GM23338 (cell line): ENCODE measurements around the gene USP24.

Experiments used
- EZH2 ChIP-seq: fragments of 200-600 bp; sonication (generic); IDR thresholded peaks from one replicate; pipeline ENCODE4 v1.8.0; 2017; ENCODE audit warnings: antibody characterized with exemption, mild to moderate bottlenecking, low read depth; ENCODE audit not compliant: unreplicated experiment
- TF ChIP-seq, protein P1 (sequence below), 2 experiments: fragments of 200-600 bp in 1 of 2; sonication (generic) in 1 of 2; conservative IDR thresholded peaks; 2 replicates each; pipeline versions ENCODE4 v1.5.1 to v1.6.1; 2016 to 2017; ENCODE audit warnings: antibody characterized with exemption in 2 of 2, low read depth in 2 of 2, mild to moderate bottlenecking in 2 of 2, moderate library complexity in 1 of 2

DNA sequence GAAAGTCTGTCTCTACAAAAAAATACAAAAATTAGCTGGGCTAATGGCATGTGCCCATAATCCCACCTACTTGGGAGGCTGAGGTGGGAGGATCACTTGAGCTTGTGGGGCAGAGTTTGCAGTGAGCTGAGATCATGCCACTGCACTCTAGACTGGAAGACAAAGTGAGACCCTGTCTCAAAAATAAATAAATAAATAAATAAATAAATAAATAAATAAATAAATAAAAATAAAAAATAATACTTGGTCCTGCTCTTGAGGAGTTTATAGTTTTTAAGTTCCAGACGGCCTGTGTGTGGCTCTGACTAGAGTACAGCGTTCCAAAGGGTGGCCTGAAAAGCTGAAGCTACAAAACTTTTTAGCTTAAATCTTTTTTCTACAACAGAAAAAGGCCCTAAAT is 140.7 kb downstream of the USP24 start:
- TF ChIP-seq, protein P1, sequence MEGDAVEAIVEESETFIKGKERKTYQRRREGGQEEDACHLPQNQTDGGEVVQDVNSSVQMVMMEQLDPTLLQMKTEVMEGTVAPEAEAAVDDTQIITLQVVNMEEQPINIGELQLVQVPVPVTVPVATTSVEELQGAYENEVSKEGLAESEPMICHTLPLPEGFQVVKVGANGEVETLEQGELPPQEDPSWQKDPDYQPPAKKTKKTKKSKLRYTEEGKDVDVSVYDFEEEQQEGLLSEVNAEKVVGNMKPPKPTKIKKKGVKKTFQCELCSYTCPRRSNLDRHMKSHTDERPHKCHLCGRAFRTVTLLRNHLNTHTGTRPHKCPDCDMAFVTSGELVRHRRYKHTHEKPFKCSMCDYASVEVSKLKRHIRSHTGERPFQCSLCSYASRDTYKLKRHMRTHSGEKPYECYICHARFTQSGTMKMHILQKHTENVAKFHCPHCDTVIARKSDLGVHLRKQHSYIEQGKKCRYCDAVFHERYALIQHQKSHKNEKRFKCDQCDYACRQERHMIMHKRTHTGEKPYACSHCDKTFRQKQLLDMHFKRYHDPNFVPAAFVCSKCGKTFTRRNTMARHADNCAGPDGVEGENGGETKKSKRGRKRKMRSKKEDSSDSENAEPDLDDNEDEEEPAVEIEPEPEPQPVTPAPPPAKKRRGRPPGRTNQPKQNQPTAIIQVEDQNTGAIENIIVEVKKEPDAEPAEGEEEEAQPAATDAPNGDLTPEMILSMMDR (conservative IDR thresholded peaks at IDR 0.05; ENCODE audit: low read depth in 2 of 2), result no peak
- no peak for TF ChIP-seq EZH2
